ENCODE data around the gene HDAC8. TPM values are rescaled to one million over a fixed set of nuclear protein-coding genes. Genes with fewer than 3 reads are reported as not detected.

HDAC8 gene
- total RNA-seq, 2 experiments from 2014 or later: 5.8 to 6.8 TPM

- DNase-seq: no peak
- Mint-ChIP-seq H3K27me3 (no peaks in the 10 kb centered on the region), H3K9me3 (no peaks in the 10 kb centered on the region), H3K27ac (no peak overlapping the region), H3K36me3 (ENCODE audit: low read depth) (no peaks in the 10 kb centered on the region), H3K4me1 (ENCODE audit: low read depth) (no peaks in the 10 kb centered on the region), H3K4me3 (no peak overlapping the region)
- ChIA-PET POLR2A (no interaction called here), CTCF (no interaction called here)
- Histone ChIP-seq H3K4me1 (ENCODE audit: insufficient read depth, low read length) (no peaks in the 10 kb centered on the region), H3K27ac (ENCODE audit: low read depth in 1 of 2, low read length in 2 of 2) (no peak overlapping the region), H3K27me3 (ENCODE audit: control insufficient read depth in 1 of 2, insufficient read depth in 2 of 2, low read length in 2 of 2) (no peaks in the 10 kb centered on the region), H3K4me3 (ENCODE audit: low read length) (no peak overlapping the region), H3K9me3 (ENCODE audit: control insufficient read depth in 1 of 2, insufficient read depth in 1 of 2, low read length in 2 of 2) (no peaks in the 10 kb centered on the region), H3K36me3 (ENCODE audit: insufficient read depth, low read length) (no peaks in the 10 kb centered on the region)
- ATAC-seq (ENCODE audit: poor library complexity): no peak
- no peak for TF ChIP-seq CTCF (IDR thresholded peaks at IDR 0.05)
- intact Hi-C loops (cut with DNase I, micrococcal nuclease): no loop called here
Measured at GRCh38 chrX:72372735-72373134, 199.9 kb downstream of the HDAC8 start.

- DNase-seq: no peak
- no peaks in the 10 kb centered on the region for H3K4me1 ChIP-seq (ENCODE audit: insufficient read depth, low read length)
- POLR2A ChIA-PET: no interaction called here
- no peak overlapping the region for H3K27ac Mint-ChIP-seq
- no peak overlapping the region for H3K4me3 ChIP-seq (ENCODE audit: low read length)
- no peak for ATAC-seq (ENCODE audit: poor library complexity)
- no peaks in the 10 kb centered on the region for H3K9me3 Mint-ChIP-seq
- CTCF ChIA-PET: no interaction called here
- intact Hi-C loops (cut with DNase I, micrococcal nuclease): no loop called here
- no peaks in the 10 kb centered on the region for H3K9me3 ChIP-seq (ENCODE audit: control insufficient read depth in 1 of 2, insufficient read depth in 1 of 2, low read length in 2 of 2)
- no peaks in the 10 kb centered on the region for H3K36me3 ChIP-seq (ENCODE audit: insufficient read depth, low read length)
- no peaks in the 10 kb centered on the region for H3K4me1 Mint-ChIP-seq (ENCODE audit: low read depth)
- no peaks in the 10 kb centered on the region for H3K27me3 ChIP-seq (ENCODE audit: control insufficient read depth in 1 of 2, insufficient read depth in 2 of 2, low read length in 2 of 2)
- no peaks in the 10 kb centered on the region for H3K27me3 Mint-ChIP-seq
- H3K27ac ChIP-seq (ENCODE audit: low read depth in 1 of 2, low read length in 2 of 2): no peak overlapping the region
- no peaks in the 10 kb centered on the region for H3K36me3 Mint-ChIP-seq (ENCODE audit: low read depth)
- no peak for TF ChIP-seq CTCF (IDR thresholded peaks at IDR 0.05)
- no peak overlapping the region for H3K4me3 Mint-ChIP-seq
Measured at GRCh38 chrX:72371405-72371804, 201.2 kb downstream of the HDAC8 start.

GRCh38 chrX:72368796-72369195 lies 203.8 kb downstream of the HDAC8 start:
- Mint-ChIP-seq H3K36me3 (ENCODE audit: low read depth) (peaks cover 5% of the 10 kb centered on the region), H3K27me3 (no peaks in the 10 kb centered on the region), H3K4me3 (no peak overlapping the region), H3K9me3 (no peaks in the 10 kb centered on the region), H3K27ac (no peak overlapping the region), H3K4me1 (ENCODE audit: low read depth) (no peaks in the 10 kb centered on the region)
- no peaks in the 10 kb centered on the region for H3K27me3 ChIP-seq (ENCODE audit: control insufficient read depth in 1 of 2, insufficient read depth in 2 of 2, low read length in 2 of 2)
- ChIA-PET CTCF (no interaction called here), POLR2A (no interaction called here)
- no peaks in the 10 kb centered on the region for H3K36me3 ChIP-seq (ENCODE audit: insufficient read depth, low read length)
- no peak overlapping the region for H3K4me3 ChIP-seq (ENCODE audit: low read length)
- no peak overlapping the region for H3K27ac ChIP-seq (ENCODE audit: low read depth in 1 of 2, low read length in 2 of 2)
- no peak for DNase-seq
- H3K4me1 ChIP-seq (ENCODE audit: insufficient read depth, low read length): no peaks in the 10 kb centered on the region
- no peaks in the 10 kb centered on the region for H3K9me3 ChIP-seq (ENCODE audit: control insufficient read depth in 1 of 2, insufficient read depth in 1 of 2, low read length in 2 of 2)
- no peak for ATAC-seq (ENCODE audit: poor library complexity)
- intact Hi-C loops (cut with DNase I, micrococcal nuclease): no loop called here
- TF ChIP-seq CTCF (IDR thresholded peaks at IDR 0.05): no peak

All from CD4-positive, alpha-beta T cell (primary cell).